Stimulated activated CD4-positive, alpha-beta T cell treated with anti-CD3 and anti-CD28 coated beads, Interleukin-1b, Interleukin-23, amount 100 ng/mL, for 4 hours (primary cell): ENCODE data around the gene BHLHA9.
"Not testable (repeated sequence)": the region's sequence is repeated elsewhere in the genome, so short reads cannot be mapped to it uniquely, and the experiment has no call there.

Experiments
- DNase-seq, 2 donors: peaks; one replicate each; pipeline ENCODE4 v3.0.0-alpha.2; 2020; ENCODE audit warnings: low read depth in 2 of 2

Gene BHLHA9

DNA sequence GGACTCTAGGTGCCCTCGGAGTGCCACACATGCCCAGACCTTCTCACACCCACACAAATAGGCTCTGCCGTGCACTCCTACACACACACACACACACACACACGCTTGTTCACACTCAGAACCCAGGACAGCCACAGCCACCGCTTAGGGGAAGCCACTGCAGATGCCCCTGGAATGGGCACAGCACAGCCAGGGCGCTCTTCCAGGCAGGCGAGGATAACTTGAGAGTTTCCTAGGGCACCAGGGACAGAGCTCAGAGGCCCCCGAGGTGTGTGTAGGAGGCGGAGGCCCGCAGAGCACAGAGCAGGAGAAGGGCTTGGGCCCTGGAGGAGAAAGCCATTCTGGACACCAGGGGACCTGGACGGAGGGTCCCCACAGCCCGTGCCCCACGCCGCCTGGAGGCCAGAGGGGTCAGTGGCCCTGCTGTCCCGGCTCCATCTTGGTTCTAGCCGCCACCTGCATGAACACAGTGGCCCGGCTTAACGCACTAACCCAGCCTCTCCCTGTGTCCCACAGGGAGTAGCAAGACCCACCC is 30.2 kb downstream of the BHLHA9 start:
- DNase-seq: no peak

GRCh38 chr17:1301546-1301945 is 31.3 kb downstream of the BHLHA9 start:
- no peak for DNase-seq

GRCh38 chr17:1302761-1303160 is 32.5 kb downstream of the BHLHA9 start:
- DNase-seq: no peak

DNA sequence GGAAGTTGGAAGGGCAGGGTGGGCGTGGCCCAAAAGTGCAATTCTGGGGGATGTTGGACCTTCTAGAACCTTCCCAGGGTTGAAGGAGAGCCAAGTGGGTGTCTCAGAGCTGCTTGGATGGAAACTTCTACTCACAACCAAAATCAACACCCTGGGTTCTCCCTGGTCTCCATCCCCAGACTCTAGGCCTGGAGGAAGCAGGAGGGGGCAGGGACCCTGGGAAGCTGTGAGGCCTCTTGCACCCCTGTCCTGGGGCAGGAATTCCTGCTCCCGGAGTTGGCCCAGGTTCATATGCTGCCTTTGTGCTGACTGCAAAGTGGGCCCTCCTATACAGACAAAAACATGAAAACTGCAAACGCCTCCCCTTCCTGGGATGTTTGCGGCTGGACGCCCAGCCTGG is 34.3 kb downstream of the BHLHA9 start:
- DNase-seq: no peak

DNA sequence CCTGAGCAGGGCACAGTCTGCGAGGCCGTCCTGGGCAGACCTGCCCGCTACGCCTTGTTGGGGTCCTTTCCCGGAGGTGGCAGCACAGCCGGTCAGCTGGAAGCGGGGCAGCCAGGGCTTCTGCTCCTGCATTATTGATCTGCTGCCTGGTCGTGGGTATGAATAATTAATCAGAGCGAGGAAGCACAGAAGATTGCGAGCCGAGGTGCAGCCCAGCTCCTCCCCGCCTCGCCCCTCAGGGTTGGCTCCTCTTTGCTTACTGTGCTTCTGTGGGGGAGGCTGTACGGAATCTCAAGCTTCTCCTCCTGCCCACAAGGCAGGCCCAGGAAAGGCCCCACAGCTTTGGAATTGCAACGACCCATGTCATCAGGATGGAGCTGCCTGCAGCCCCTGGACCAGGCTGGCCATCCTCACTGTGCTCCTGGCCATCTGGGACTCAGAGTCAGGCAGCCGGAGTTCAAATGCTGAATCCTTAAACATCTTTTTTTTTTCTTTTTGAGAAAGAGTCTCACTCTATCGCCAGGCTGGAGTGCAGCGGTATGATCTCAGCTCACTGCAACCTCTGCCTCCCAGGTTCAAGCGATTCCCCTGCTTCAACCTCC is 34.8 kb downstream of the BHLHA9 start:
- no peak for DNase-seq

DNA sequence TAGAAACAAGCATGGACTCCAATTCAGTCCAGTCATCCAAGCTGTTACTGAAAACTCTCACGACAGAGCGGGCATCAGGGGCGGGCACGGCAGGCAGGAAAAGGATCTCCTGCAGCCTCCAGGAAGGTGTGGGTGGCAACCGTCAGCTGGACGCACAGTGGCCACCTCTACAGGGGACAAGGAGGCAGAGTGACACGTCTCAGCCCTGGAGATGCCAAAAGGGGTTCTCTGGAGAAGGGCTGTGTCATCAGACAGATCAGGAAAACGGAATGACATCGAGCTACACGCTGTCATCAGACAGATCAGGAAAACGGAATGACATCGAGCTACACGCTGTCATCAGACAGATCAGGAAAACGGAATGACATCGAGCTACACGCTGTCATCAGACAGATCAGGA is 37.6 kb downstream of the BHLHA9 start:
- DNase-seq: not testable (repeated sequence)

DNA sequence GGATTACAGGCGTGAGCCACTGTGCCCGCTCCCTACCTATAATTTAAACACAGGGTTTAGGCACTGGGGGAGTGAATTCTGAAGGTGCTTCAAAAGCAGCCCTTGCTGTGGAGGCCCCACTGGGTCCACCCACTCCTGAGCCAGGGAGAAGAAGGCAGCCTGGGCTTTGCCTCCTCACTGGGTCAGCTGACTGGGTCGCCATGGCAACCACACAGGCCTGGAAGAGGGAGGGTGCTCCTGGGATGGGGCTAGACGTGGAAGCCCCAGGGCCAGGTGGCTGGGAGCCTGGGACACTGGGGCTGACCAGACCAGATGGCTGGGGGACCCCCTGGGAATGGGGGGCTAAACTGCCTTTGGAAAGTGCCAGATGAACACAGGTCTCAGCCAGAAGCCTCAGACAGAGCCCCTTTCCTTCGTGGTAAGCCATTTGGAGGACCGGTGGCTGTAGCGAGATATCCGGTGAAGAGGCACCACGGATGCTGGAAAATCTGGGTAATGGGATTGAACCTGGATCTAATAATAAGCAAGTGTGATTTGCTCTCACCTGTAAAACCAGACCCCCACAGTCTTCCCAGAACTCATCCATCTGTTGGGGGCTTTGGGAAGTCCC is 42.1 kb downstream of the BHLHA9 start:
- DNase-seq: no peak

GRCh38 chr17:1313270-1314005 is 43.2 kb downstream of the BHLHA9 start:
- no peak for DNase-seq

GRCh38 chr17:1315409-1315808 is 45.2 kb downstream of the BHLHA9 start:
- no peak for DNase-seq

GRCh38 chr17:1315891-1316403 is 45.7 kb downstream of the BHLHA9 start:
- no peak for DNase-seq
